H1 (cell line): ENCODE results near the gene CHN2. TPM values are rescaled to one million over a fixed set of nuclear protein-coding genes. Genes with fewer than 3 reads are reported as not detected.

Source experiments
- RAD21 ChIP-seq, 2 experiments: IDR thresholded peaks in 1 of 2; conservative IDR thresholded peaks in 1 of 2; 2 replicates each; pipeline ENCODE4 v1.6.1; 2011; ENCODE audit warnings: low read depth in 2 of 2, low read length in 2 of 2, improper control_type of control experiment in 1 of 2, inconsistent platforms in 1 of 2, mild to moderate bottlenecking in 1 of 2, moderate library complexity in 1 of 2
- polyA plus RNA-seq, 7 experiments: library from polyadenylated mRNA; depleted of rRNA in 3 of 7; stranded (reverse) in 5 of 7; unstranded in 2 of 7; fragments of >200 nt in 5 of 7; fragments of 200-250 nt in 2 of 7; gene quantifications; 1 replicate in 5 of 7; 2 replicates in 1 of 7; 4 replicates in 1 of 7; pipeline versions ENCODE4 v1.2.1 to v1.2.3, GENCODE V29; 2011 to 2013; ENCODE audit warnings: missing spikeins in 2 of 7, mixed read lengths in 2 of 7
- total RNA-seq: library from RNA; stranded (reverse); fragmentation: NEBNext Ultra II Directional; extraction: Animal tissue kit (Norgen Biotek cat#: 25700); gene quantifications from 2 replicates; pipeline ENCODE4 v1.2.1, GENCODE V29; 2021

CHN2 gene
- total and polyA plus RNA-seq, 2 of the 8 experiments (the other 6 are each of a cell fraction or from before 2014, with no cell fraction given), result 2.9 to 4.8 TPM

GRCh38 chr7:29369909-29370488, 175.4 kb downstream of the CHN2 start (continued):
- TF ChIP-seq RAD21 (IDR thresholded peaks at IDR 0.05 in 1 of 2, conservative IDR thresholded peaks at IDR 0.05 in 1 of 2; ENCODE audit: low read depth in 2 of 2, low read length in 2 of 2), result no peak
